Hepatocyte (in vitro differentiated cells): ENCODE measurements around the gene TAGLN. TPM values are rescaled to one million over a fixed set of nuclear protein-coding genes. Genes with fewer than 3 reads are reported as not detected.
"Not testable (repeated sequence)": the region's sequence is repeated elsewhere in the genome, so short reads cannot be mapped to it uniquely, and the experiment has no call there.

Source experiments
- DNase-seq: peaks from one replicate; pipeline ENCODE4 v3.0.0-alpha.2; 2016; ENCODE audit warnings: low spot score
- H2AFZ ChIP-seq: fragments of 200-600 bp; sonication (generic); 2 replicates; pipeline ENCODE4 v1.6.0; 2016; ENCODE audit warnings: antibody characterized with exemption, mild to moderate bottlenecking
- H3K27ac ChIP-seq: fragments of 200-600 bp; sonication (generic); 2 replicates; pipeline ENCODE4 v1.5.1; 2016; ENCODE audit warnings: mild to moderate bottlenecking
- H3K27me3 ChIP-seq: fragments of 200-600 bp; sonication (generic); 2 replicates; pipeline ENCODE4 v1.6.1; 2016
- H3K36me3 ChIP-seq: fragments of 200-600 bp; sonication (generic); replicated peaks from 2 replicates; pipeline ENCODE4 v1.5.1; 2016; ENCODE audit warnings: low read depth; ENCODE audit not compliant: insufficient read depth
- H3K4me1 ChIP-seq: fragments of 200-600 bp; sonication (generic); 2 replicates; pipeline ENCODE4 v1.5.1; 2016; ENCODE audit warnings: mild to moderate bottlenecking, moderate library complexity; ENCODE audit not compliant: insufficient read depth
- H3K4me2 ChIP-seq: fragments of 200-600 bp; sonication (generic); 2 replicates; pipeline ENCODE4 v1.6.0; 2016
- H3K4me3 ChIP-seq: fragments of 200-600 bp; sonication (generic); 2 replicates; pipeline ENCODE4 v1.5.1; 2016; ENCODE audit warnings: mild to moderate bottlenecking
- H3K79me2 ChIP-seq: fragments of 200-600 bp; sonication (generic); 2 replicates; pipeline ENCODE4 v1.6.0; 2017; ENCODE audit warnings: mild to moderate bottlenecking
- H3K9me2 ChIP-seq: fragments of 200-600 bp; sonication (generic); replicated peaks from 2 replicates; pipeline ENCODE4 v1.6.0; 2017; ENCODE audit warnings: mild to moderate bottlenecking; ENCODE audit not compliant: insufficient read depth
- H3K9me3 ChIP-seq: fragments of 200-600 bp; sonication (generic); 2 replicates; pipeline ENCODE4 v1.5.1; 2016; ENCODE audit warnings: low read depth, mild to moderate bottlenecking
- H4K20me1 ChIP-seq: fragments of 200-600 bp; sonication (generic); 2 replicates; pipeline ENCODE4 v1.6.0; 2016; ENCODE audit warnings: mild to moderate bottlenecking; ENCODE audit not compliant: insufficient read depth, poor library complexity, severe bottlenecking
- EZH2 ChIP-seq: fragments of 200-600 bp; sonication (generic); IDR thresholded peaks from 2 replicates; pipeline ENCODE4 v1.6.1; 2016; ENCODE audit warnings: antibody characterized with exemption, mild to moderate bottlenecking, borderline replicate concordance
- EZH2phosphoT487 ChIP-seq: fragments of 200-600 bp; sonication (generic); IDR thresholded peaks from one replicate; pipeline ENCODE4 v1.6.1; 2018; ENCODE audit warnings: antibody characterized with exemption, mild to moderate bottlenecking, low read depth, moderate library complexity; ENCODE audit not compliant: unreplicated experiment, severe bottlenecking
- WGBS: methylation state at CpG from one replicate; pipeline ENCODE4 v1.1.6; 2016; ENCODE audit warnings: low lambda C conversion rate; ENCODE audit errors: missing lambda C conversion rate; 5-methylcytosine and 5-hydroxymethylcytosine counted together
- polyA plus RNA-seq: library from polyadenylated mRNA; unstranded; fragments of >200 nt; fragmentation: Nextera tagmentation; extraction: Ambion mirVana; gene quantifications from 2 replicates; pipeline ENCODE4 v1.2.1, GENCODE V29; 2016
- total RNA-seq: library from RNA; depleted of rRNA; stranded (reverse); fragments of >200 nt; gene quantifications from 2 replicates; pipeline ENCODE4 v1.2.3, GENCODE V29; 2014
- TF ChIP-seq, protein P1 (sequence below): fragments of 200-600 bp; sonication (generic); IDR thresholded peaks from 2 replicates; pipeline ENCODE4 v1.5.1; 2016; ENCODE audit warnings: antibody characterized with exemption, mild to moderate bottlenecking; ENCODE audit not compliant: poor library complexity

The TAGLN gene
- total and polyA plus RNA-seq, 2 experiments from 2014 or later, result 113 to 150 TPM

DNA sequence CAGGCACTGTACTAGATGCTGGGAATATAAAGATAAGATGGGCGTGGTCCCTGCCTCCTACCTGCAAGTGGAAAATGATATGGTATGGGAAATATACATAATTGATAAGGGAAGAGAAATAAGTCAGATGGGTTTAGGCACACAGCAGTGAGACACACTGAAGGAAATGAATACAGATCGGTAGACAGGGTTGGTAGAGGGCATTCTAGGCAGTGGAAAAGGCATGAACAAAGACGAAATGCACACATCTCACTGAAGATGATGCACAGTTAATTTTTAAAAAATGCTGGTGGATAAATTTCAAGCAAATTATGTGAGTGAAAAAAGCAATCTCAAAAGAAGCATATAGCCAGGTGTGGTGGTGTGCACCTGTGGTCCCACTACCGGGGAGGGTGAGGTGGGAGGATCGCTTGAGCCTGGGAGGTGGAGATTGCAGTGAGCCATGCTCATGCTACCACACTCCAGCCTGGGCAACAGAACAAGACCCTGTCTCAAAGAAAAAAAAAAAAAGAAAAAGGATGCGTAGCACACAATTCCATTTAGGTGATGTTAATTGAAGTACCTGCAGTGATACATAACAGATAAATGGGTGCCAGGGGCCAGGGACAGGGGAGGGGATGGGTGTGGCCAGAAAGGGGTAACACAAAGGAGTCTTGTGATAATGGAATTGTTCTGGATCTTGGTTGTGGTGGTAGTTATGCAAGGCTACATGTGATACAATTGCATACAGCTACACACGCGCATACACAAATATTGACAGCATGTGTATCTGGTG, 10.4 kb downstream of the TAGLN start:
- 96% methylated on average over 7 of the region's 8 CpGs for WGBS
- H3K9me3 ChIP-seq, H3K27ac ChIP-seq, H3K27me3 ChIP-seq, H3K79me2 ChIP-seq, H3K36me3 ChIP-seq, H3K9me2 ChIP-seq, H3K4me1 ChIP-seq, DNase-seq, H3K4me2 ChIP-seq, H4K20me1 ChIP-seq, H3K4me3 ChIP-seq, H2AFZ ChIP-seq: not testable (repeated sequence)

- Histone ChIP-seq H4K20me1 (no peaks in the 10 kb centered on the region), H3K9me3 (no peaks in the 10 kb centered on the region), H3K36me3 (no peaks in the 10 kb centered on the region), H3K4me1 (no peaks in the 10 kb centered on the region), H3K9me2 (no peaks in the 10 kb centered on the region), H2AFZ (no peak overlapping the region), H3K4me3 (no peak overlapping the region), H3K4me2 (no peak overlapping the region), H3K27me3 (no peaks in the 10 kb centered on the region), H3K27ac (no peak overlapping the region), H3K79me2 (no peaks in the 10 kb centered on the region)
- no peak for TF ChIP-seq EZH2phosphoT487
- no peak for TF ChIP-seq EZH2
- TF ChIP-seq, protein P1, sequence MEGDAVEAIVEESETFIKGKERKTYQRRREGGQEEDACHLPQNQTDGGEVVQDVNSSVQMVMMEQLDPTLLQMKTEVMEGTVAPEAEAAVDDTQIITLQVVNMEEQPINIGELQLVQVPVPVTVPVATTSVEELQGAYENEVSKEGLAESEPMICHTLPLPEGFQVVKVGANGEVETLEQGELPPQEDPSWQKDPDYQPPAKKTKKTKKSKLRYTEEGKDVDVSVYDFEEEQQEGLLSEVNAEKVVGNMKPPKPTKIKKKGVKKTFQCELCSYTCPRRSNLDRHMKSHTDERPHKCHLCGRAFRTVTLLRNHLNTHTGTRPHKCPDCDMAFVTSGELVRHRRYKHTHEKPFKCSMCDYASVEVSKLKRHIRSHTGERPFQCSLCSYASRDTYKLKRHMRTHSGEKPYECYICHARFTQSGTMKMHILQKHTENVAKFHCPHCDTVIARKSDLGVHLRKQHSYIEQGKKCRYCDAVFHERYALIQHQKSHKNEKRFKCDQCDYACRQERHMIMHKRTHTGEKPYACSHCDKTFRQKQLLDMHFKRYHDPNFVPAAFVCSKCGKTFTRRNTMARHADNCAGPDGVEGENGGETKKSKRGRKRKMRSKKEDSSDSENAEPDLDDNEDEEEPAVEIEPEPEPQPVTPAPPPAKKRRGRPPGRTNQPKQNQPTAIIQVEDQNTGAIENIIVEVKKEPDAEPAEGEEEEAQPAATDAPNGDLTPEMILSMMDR, result no peak
- DNase-seq, result no peak
- WGBS, result 94% methylated on average over 3 of the region's 3 CpGs
Observed at GRCh38 chr11:117210620-117211019, 11.4 kb downstream of the TAGLN start.

GRCh38 chr11:117212697-117213355, 13.7 kb downstream of the TAGLN start:
- Histone ChIP-seq H3K4me2 (no peak overlapping the region), H3K27ac (no peak overlapping the region), H3K9me3 (no peaks in the 10 kb centered on the region), H3K9me2 (no peaks in the 10 kb centered on the region), H3K4me3 (no peak overlapping the region), H3K27me3 (no peaks in the 10 kb centered on the region), H3K36me3 (no peaks in the 10 kb centered on the region), H3K4me1 (no peaks in the 10 kb centered on the region), H2AFZ (no peak overlapping the region), H4K20me1 (no peaks in the 10 kb centered on the region), H3K79me2 (no peaks in the 10 kb centered on the region)
- DNase-seq, result no peak
- 95% methylated on average over 11 of the region's 11 CpGs for WGBS
- TF ChIP-seq EZH2 (no peak), EZH2phosphoT487 (no peak)
- TF ChIP-seq, protein P1, result no peak

DNA sequence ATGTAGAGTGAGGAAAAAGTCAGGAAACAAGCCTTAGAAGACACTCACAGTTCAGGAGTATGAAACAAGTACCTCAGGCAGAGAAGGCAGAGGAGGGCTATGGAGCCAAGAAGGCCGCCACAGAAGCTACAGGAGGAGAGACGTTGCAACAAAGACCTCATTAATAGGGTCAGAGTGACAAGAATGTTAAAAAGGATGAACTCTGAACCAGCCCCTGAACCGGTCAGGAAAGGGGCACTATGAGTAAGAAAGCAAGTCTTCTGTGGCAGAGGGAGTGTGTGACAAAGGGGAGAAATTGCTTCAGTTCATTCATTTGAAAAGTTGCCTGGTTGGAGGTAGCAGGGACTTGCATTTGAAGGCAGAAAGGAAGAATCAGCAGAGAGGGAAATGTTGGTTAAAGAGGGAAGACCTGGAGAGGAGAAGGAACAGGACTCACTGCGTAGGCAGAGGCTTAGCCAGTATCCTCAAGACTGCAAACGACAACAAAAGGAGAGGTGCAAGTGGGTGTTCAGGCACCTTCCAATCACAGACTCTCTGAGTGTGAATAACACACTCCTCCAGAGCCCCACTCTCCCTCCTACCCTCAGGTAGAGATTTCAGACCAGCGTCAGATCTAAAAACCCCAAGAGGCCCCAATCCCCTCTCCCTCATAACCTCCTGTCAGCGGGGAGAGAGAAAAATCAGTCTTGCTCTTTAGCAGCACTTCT, 15.4 kb downstream of the TAGLN start:
- H3K4me2 ChIP-seq, result no peak overlapping the region
- 89% methylated on average over 7 of the region's 7 CpGs for WGBS
- H3K4me1 ChIP-seq, result peaks cover 7% of the 10 kb centered on the region
- H2AFZ ChIP-seq, result no peak overlapping the region
- H3K79me2 ChIP-seq, result no peaks in the 10 kb centered on the region
- no peaks in the 10 kb centered on the region for H3K27me3 ChIP-seq
- no peak overlapping the region for H3K27ac ChIP-seq
- TF ChIP-seq, protein P1, result no peak
- no peak for TF ChIP-seq EZH2
- no peak for DNase-seq
- H3K4me3 ChIP-seq, result no peak overlapping the region
- H3K9me2 ChIP-seq, result no peaks in the 10 kb centered on the region
- no peaks in the 10 kb centered on the region for H3K9me3 ChIP-seq
- H4K20me1 ChIP-seq, result no peaks in the 10 kb centered on the region
- no peaks in the 10 kb centered on the region for H3K36me3 ChIP-seq
